Measurements from ENCODE around the gene SPRY2.

The SPRY2 gene

GRCh38 chr13:80314711-80315653, 25.9 kb downstream of the SPRY2 start:
- no peak overlapping the region for H3K27ac ChIP-seq (ENCODE audit: low read depth in 2 of 2, low read length in 2 of 2)
- H3K27me3 ChIP-seq (ENCODE audit: control insufficient read depth in 2 of 2, insufficient read depth in 2 of 2, low read length in 2 of 2) = no peaks in the 10 kb centered on the region
- H3K9me3 ChIP-seq (ENCODE audit: control insufficient read depth in 2 of 2, low read length in 2 of 2) = no peaks in the 10 kb centered on the region

GRCh38 chr13:80313668-80314256, 27.2 kb downstream of the SPRY2 start:
- H3K9me3 ChIP-seq (ENCODE audit: control insufficient read depth in 2 of 2, low read length in 2 of 2) = no peaks in the 10 kb centered on the region
- H3K4me3 ChIP-seq (ENCODE audit: low read length in 2 of 2) = no peak overlapping the region
- peaks cover 3 to 8% of the 10 kb centered on the region in 2 donors for H3K4me1 ChIP-seq (ENCODE audit: control insufficient read depth in 2 of 2, insufficient read depth in 2 of 2, low read length in 2 of 2)
- H3K9ac ChIP-seq (ENCODE audit: low read depth in 1 of 2, low read length in 2 of 2) = no peak overlapping the region
- no peak overlapping the region for H3K27ac ChIP-seq (ENCODE audit: low read depth in 2 of 2, low read length in 2 of 2)
- H3K36me3 ChIP-seq (ENCODE audit: control insufficient read depth in 2 of 2, insufficient read depth in 2 of 2, low read length in 2 of 2) = no peaks in the 10 kb centered on the region
- no peaks in the 10 kb centered on the region for H3K27me3 ChIP-seq (ENCODE audit: control insufficient read depth in 2 of 2, insufficient read depth in 2 of 2, low read length in 2 of 2)

More at GRCh38 chr13:80314711-80315653, 25.9 kb downstream of the SPRY2 start:
- Histone ChIP-seq H3K9ac (ENCODE audit: low read depth in 1 of 2, low read length in 2 of 2) (no peak overlapping the region), H3K4me3 (ENCODE audit: low read length in 2 of 2) (no peak overlapping the region), H3K4me1 (ENCODE audit: control insufficient read depth in 2 of 2, insufficient read depth in 2 of 2, low read length in 2 of 2) (peaks cover 3 to 8% of the 10 kb centered on the region in 2 donors), H3K36me3 (ENCODE audit: control insufficient read depth in 2 of 2, insufficient read depth in 2 of 2, low read length in 2 of 2) (no peaks in the 10 kb centered on the region)

- Histone ChIP-seq H3K4me3 (ENCODE audit: low read length in 2 of 2) (no peak overlapping the region), H3K9ac (ENCODE audit: low read depth in 1 of 2, low read length in 2 of 2) (no peak overlapping the region), H3K9me3 (ENCODE audit: control insufficient read depth in 2 of 2, low read length in 2 of 2) (no peaks in the 10 kb centered on the region), H3K27ac (ENCODE audit: low read depth in 2 of 2, low read length in 2 of 2) (no peak overlapping the region), H3K36me3 (ENCODE audit: control insufficient read depth in 2 of 2, insufficient read depth in 2 of 2, low read length in 2 of 2) (no peaks in the 10 kb centered on the region), H3K27me3 (ENCODE audit: control insufficient read depth in 2 of 2, insufficient read depth in 2 of 2, low read length in 2 of 2) (no peaks in the 10 kb centered on the region), H3K4me1 (ENCODE audit: control insufficient read depth in 2 of 2, insufficient read depth in 2 of 2, low read length in 2 of 2) (peaks cover 3 to 8% of the 10 kb centered on the region in 2 donors)
Observed at GRCh38 chr13:80312967-80313366, 28.0 kb downstream of the SPRY2 start.

- H3K27me3 ChIP-seq (ENCODE audit: control insufficient read depth in 2 of 2, insufficient read depth in 2 of 2, low read length in 2 of 2) = no peaks in the 10 kb centered on the region
- H3K9me3 ChIP-seq (ENCODE audit: control insufficient read depth in 2 of 2, low read length in 2 of 2) = no peaks in the 10 kb centered on the region
- H3K27ac ChIP-seq (ENCODE audit: low read depth in 2 of 2, low read length in 2 of 2) = no peak overlapping the region
- no peak overlapping the region for H3K9ac ChIP-seq (ENCODE audit: low read depth in 1 of 2, low read length in 2 of 2)
- H3K4me3 ChIP-seq (ENCODE audit: low read length in 2 of 2) = no peak overlapping the region
- peaks cover 3 to 8% of the 10 kb centered on the region in 2 donors for H3K4me1 ChIP-seq (ENCODE audit: control insufficient read depth in 2 of 2, insufficient read depth in 2 of 2, low read length in 2 of 2)
- no peaks in the 10 kb centered on the region for H3K36me3 ChIP-seq (ENCODE audit: control insufficient read depth in 2 of 2, insufficient read depth in 2 of 2, low read length in 2 of 2)
Observed at GRCh38 chr13:80312012-80312704, 28.8 kb downstream of the SPRY2 start.

GRCh38 chr13:80309926-80310325, 31.0 kb downstream of the SPRY2 start:
- no peaks in the 10 kb centered on the region for H3K36me3 ChIP-seq (ENCODE audit: control insufficient read depth in 2 of 2, insufficient read depth in 2 of 2, low read length in 2 of 2)
- H3K9ac ChIP-seq (ENCODE audit: low read depth in 1 of 2, low read length in 2 of 2) = no peak overlapping the region
- no peaks in the 10 kb centered on the region for H3K9me3 ChIP-seq (ENCODE audit: control insufficient read depth in 2 of 2, low read length in 2 of 2)
- H3K27ac ChIP-seq (ENCODE audit: low read depth in 2 of 2, low read length in 2 of 2) = no peak overlapping the region
- peaks cover 3 to 8% of the 10 kb centered on the region in 2 donors for H3K4me1 ChIP-seq (ENCODE audit: control insufficient read depth in 2 of 2, insufficient read depth in 2 of 2, low read length in 2 of 2)
- H3K27me3 ChIP-seq (ENCODE audit: control insufficient read depth in 2 of 2, insufficient read depth in 2 of 2, low read length in 2 of 2) = no peaks in the 10 kb centered on the region
- H3K4me3 ChIP-seq (ENCODE audit: low read length in 2 of 2) = no peak overlapping the region

GRCh38 chr13:80307401-80307987, 33.4 kb downstream of the SPRY2 start:
- H3K9me3 ChIP-seq (ENCODE audit: control insufficient read depth in 2 of 2, low read length in 2 of 2) = no peaks in the 10 kb centered on the region
- no peaks in the 10 kb centered on the region for H3K36me3 ChIP-seq (ENCODE audit: control insufficient read depth in 2 of 2, insufficient read depth in 2 of 2, low read length in 2 of 2)
- no peak overlapping the region for H3K4me3 ChIP-seq (ENCODE audit: low read length in 2 of 2)
- H3K27ac ChIP-seq (ENCODE audit: low read depth in 2 of 2, low read length in 2 of 2) = no peak overlapping the region
- no peaks in the 10 kb centered on the region for H3K27me3 ChIP-seq (ENCODE audit: control insufficient read depth in 2 of 2, insufficient read depth in 2 of 2, low read length in 2 of 2)
- H3K4me1 ChIP-seq (ENCODE audit: control insufficient read depth in 2 of 2, insufficient read depth in 2 of 2, low read length in 2 of 2) = peaks cover 3 to 5% of the 10 kb centered on the region in 2 donors
- H3K9ac ChIP-seq (ENCODE audit: low read depth in 1 of 2, low read length in 2 of 2) = no peak overlapping the region

- Histone ChIP-seq H3K36me3 (ENCODE audit: control insufficient read depth in 2 of 2, insufficient read depth in 2 of 2, low read length in 2 of 2) (no peaks in the 10 kb centered on the region), H3K27ac (ENCODE audit: low read depth in 2 of 2, low read length in 2 of 2) (no peak overlapping the region)
Observed at GRCh38 chr13:80306337-80306972, 34.5 kb downstream of the SPRY2 start.

GRCh38 chr13:80305737-80306136, 35.2 kb downstream of the SPRY2 start:
- Histone ChIP-seq H3K27me3 (ENCODE audit: control insufficient read depth in 2 of 2, insufficient read depth in 2 of 2, low read length in 2 of 2) (no peaks in the 10 kb centered on the region), H3K4me3 (ENCODE audit: low read length in 2 of 2) (no peak overlapping the region), H3K9me3 (ENCODE audit: control insufficient read depth in 2 of 2, low read length in 2 of 2) (no peaks in the 10 kb centered on the region), H3K9ac (ENCODE audit: low read depth in 1 of 2, low read length in 2 of 2) (no peak overlapping the region), H3K27ac (ENCODE audit: low read depth in 2 of 2, low read length in 2 of 2) (no peak overlapping the region), H3K36me3 (ENCODE audit: control insufficient read depth in 2 of 2, insufficient read depth in 2 of 2, low read length in 2 of 2) (no peaks in the 10 kb centered on the region), H3K4me1 (ENCODE audit: control insufficient read depth in 2 of 2, insufficient read depth in 2 of 2, low read length in 2 of 2) (no peaks in the 10 kb centered on the region)

More at GRCh38 chr13:80306337-80306972, 34.5 kb downstream of the SPRY2 start:
- no peaks in the 10 kb centered on the region for H3K4me1 ChIP-seq (ENCODE audit: control insufficient read depth in 2 of 2, insufficient read depth in 2 of 2, low read length in 2 of 2)
- no peaks in the 10 kb centered on the region for H3K27me3 ChIP-seq (ENCODE audit: control insufficient read depth in 2 of 2, insufficient read depth in 2 of 2, low read length in 2 of 2)
- no peak overlapping the region for H3K9ac ChIP-seq (ENCODE audit: low read depth in 1 of 2, low read length in 2 of 2)
- no peaks in the 10 kb centered on the region for H3K9me3 ChIP-seq (ENCODE audit: control insufficient read depth in 2 of 2, low read length in 2 of 2)
- no peak overlapping the region for H3K4me3 ChIP-seq (ENCODE audit: low read length in 2 of 2)

- H3K27me3 ChIP-seq (ENCODE audit: control insufficient read depth in 2 of 2, insufficient read depth in 2 of 2, low read length in 2 of 2) = no peaks in the 10 kb centered on the region
- no peaks in the 10 kb centered on the region for H3K9me3 ChIP-seq (ENCODE audit: control insufficient read depth in 2 of 2, low read length in 2 of 2)
- no peak overlapping the region for H3K9ac ChIP-seq (ENCODE audit: low read depth in 1 of 2, low read length in 2 of 2)
- H3K27ac ChIP-seq (ENCODE audit: low read depth in 2 of 2, low read length in 2 of 2) = no peak overlapping the region
- no peaks in the 10 kb centered on the region for H3K36me3 ChIP-seq (ENCODE audit: control insufficient read depth in 2 of 2, insufficient read depth in 2 of 2, low read length in 2 of 2)
- no peak overlapping the region for H3K4me3 ChIP-seq (ENCODE audit: low read length in 2 of 2)
- no peaks in the 10 kb centered on the region for H3K4me1 ChIP-seq (ENCODE audit: control insufficient read depth in 2 of 2, insufficient read depth in 2 of 2, low read length in 2 of 2)
Observed at GRCh38 chr13:80303225-80303811, 37.6 kb downstream of the SPRY2 start.

Data from mucosa of rectum (tissue), 2 donors.